HG02970 (cell line): Measurements from ENCODE around the gene ONECUT3.
"Not testable (repeated sequence)": the region's sequence is repeated elsewhere in the genome, so short reads cannot be mapped to it uniquely, and the experiment has no call there.

Experiments used
- ATAC-seq: cut with Tn5 transposase; IDR thresholded peaks from one replicate; pipeline ENCODE4 v1.9.1; 2021; ENCODE audit warnings: mild to moderate bottlenecking, moderate library complexity, moderate number of reproducible peaks; ENCODE audit not compliant: unreplicated experiment, low FRiP score

ONECUT3 gene

DNA sequence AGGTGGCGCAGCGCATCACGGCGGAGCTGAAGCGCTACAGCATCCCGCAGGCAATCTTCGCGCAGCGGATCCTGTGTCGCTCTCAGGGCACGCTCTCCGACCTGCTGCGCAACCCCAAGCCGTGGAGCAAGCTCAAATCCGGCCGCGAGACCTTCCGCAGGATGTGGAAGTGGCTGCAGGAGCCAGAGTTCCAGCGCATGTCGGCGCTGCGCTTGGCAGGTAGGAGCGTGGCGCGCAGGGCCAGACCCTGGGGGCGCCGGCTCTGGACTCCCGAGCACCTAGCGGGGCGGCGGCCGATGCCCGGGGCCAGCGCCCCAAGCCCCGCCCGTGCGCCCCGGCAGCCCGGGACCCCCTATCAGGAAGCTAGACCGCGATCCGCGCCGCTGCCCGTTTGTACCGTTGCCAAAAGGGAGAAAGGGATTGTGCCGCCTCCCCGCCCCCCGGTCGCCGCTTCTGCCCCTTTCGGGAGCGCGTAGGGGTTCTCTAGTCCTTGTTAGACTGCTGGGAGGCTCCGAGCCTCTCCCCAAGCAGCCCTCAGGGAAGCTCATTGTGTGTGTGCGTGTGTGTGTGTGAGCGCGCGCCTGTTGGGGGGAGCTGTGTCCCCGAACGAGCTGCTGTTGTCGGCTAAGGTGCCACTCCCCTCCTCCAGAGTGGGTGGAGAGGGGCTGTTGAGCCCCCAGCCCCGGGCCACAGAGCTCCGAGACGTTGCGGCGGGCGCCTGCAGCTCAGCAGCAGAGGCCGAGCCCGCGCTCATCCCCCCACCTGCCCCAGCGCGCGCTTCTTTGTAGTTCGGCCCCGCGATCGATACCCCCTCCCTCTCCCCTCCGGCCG lies 1.5 kb downstream of the ONECUT3 start:
- ATAC-seq = no peak

DNA sequence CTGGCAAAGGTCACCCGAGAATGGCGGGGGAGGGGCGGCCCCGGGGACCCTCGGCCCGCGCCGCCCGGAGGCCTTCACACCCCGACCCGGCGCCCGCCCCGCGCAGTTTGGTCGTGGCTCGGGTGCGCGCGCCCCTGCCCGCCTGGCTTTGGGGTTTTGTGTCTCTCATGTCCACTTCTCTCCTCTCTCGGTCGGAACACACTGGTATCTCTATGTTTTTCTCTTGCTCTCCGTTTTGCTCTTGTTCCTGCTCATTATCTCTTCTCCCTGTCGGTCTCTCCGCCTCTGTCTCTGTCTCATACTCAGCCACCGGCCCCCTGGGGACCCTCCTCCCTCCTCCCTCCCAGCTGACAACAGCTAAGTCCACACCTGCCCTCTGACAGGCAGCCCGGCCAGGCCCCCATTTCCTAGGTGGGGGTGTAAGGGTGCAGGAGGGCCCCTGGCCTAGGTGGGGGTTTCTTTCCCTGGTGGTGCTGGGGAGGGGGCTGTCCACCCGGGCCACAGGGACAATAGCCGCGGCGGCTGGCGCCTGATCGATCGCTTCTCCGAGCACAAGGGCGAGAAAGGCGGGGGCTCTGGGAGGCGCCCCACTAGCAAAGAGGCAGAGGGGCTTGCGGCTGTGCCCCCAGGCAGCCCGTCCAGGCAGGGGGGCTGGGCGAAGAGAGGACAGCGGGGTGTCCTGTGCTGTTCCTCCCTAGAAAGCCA lies 2.3 kb downstream of the ONECUT3 start:
- no peak for ATAC-seq

DNA sequence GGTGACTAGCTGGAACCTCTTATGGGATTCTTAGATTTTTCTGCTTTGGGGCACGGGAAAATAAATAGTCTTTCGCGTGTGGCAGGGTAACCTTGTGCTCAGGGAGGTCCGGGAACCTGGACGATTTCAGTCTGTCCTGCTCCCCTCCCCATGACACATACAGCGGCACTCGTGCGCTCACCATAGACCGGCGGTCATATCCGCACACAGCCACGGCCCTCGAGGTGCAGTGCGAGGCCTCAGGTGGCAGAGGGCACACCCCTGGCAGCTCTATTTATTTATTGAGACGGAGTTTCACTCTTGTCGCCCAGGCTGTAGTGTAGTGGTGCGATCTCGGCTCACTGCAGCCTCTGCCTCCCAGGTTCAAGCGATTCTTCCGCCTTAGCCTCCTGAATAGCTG lies 3.0 kb downstream of the ONECUT3 start:
- no peak for ATAC-seq

DNA sequence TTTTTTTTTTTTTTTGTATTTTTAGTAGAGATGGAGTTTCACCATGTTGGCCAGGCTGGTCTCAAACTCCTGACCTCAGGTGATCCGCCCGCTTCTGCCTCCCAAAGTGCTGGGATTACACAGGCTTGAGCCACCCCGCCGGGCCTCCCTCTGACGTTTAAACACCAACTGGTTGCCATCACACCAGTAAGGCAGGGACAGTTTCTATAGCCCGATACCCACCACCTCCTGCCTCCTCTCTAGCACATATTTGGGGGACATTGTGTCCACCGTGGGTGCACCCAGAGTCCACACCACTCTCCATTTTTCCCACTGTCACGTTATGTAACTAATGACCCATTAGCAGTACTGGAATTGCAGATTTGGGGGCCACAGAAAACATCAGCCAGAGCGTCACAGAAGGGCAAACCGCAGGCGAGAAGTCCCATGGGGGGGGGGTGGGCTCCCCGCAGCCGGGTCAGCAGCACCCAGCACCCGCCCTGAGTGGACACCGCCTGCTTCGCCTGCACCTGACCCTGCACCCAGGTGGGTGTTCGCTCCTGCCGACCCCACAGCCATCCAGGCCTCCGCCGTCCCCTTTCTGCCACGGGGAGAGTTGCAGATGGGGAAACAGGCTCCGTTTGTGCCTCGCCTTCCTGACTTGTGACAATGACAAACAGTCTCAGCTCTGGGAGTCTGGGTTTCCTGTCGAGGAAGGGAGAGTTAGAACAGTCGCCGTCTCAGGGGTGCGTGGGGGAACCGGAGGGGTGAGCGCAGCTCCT lies 3.6 kb downstream of the ONECUT3 start:
- no peak for ATAC-seq

DNA sequence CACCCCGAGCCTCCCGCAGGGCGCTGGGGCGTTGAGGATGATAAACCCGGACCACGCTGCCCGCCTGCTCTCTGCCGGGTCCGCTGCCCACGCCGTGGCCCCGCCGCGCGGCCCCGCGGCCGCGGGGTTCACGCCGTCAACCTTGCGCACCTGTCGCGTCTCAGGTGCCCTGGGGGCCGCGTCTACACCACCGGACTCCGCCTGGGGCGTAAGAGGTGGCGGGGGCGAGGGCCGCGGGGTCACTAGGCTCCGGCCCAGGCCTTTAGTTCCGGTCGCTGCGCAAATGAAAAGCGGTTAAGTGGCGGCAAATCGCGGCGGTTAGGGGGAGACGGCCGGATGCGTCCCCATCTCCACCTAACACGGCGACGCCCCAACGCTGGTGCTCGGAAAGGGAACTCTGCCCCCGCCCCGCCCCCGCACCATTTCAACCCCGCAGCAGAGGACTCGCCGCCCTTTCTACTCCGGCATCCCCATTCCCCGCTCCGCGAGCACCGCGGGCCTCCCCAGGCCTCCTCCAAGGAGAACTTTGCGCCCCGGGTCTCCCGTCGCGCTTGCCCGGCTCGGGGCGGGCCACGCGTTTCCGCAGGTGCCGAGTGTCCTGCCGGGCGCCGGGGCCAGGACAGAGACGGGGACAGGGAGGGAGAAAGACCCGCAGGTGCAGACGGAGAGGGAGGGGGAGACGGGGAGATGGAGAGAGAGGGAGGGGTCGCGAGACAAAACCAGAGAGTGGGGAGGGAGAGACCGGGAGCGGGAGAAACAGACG lies 4.3 kb downstream of the ONECUT3 start:
- ATAC-seq = no peak

DNA sequence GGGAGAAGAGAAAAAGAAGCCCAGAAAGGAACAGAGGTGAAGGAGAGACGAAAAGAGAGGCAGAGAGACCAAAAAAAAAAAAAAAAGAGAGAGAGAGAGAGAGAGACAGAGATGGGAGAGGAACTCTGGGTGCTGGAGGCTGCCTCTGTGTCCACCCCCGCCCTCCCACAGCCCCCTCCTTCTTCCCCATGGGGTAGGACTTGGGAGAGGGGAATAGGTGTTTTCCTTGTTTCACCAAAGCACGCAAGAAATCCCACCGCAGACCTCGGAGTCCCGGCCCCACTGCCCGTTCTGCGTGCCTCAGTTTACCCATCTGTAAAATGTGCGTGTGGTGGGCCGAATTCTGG lies 4.9 kb downstream of the ONECUT3 start:
- ATAC-seq = no peak

DNA sequence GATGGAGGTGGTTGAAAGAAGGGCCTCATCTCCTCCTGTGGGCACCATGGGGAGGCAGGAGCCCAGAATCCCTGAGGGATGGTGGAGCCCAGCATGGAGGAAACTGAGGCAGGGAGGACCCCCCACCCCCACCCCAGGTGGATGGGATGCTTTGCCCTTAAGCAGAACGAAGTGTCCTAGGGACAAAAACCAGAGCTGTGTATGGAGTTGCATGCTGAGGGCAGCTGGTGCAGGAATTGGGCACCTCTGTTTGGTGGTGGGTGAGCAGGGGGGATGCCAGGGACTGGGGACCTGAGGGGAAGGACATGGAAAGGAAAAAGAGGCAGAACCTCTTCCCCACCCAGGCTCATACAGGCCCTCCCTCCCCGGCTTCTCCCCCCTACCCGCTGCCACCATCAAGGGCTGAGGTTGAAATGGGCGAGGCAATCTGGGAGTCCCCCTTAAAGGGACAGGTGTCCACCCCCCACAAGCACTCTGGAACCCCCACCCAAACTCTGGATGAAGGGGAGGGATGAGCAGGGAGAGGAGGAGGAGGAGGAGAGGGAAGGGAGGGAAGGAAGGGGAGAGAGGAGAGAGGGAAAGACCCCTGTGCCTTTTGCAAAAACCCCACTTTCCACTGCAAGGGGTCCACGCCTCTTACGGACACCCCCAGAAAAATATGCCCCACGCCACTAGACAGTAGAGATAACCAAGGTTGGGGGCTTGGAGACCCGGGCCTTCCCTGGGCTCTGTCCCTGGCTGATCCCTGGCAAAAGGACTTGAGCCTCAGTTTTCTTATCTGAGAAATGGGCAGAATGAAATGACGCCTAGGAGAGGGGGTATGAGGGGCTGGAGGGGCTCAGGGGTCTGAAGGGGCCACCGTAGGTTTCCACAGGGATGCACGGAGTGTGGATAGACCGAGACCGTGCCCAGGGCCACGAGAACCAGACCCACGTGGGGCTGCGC lies 5.9 kb downstream of the ONECUT3 start:
- no peak for ATAC-seq

DNA sequence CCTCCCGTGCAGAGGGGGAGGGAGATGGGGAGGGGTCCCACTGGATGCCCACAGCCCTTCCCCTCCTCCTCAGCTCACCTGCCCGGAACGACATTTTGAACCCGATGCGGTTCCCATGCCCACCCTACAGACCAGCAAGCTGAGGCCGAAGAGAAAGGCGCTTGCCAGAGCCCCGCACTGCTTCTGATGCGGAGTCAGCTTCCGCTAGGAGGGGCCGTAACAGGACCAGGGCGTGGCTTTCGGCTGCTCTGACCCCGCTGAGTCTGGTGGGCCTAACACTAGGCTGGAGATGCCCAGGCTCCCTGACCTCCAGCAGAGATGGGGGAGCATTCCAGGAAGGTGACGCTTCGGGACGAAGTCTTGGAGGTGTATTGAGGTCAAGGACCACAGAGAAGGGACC lies 6.7 kb downstream of the ONECUT3 start:
- ATAC-seq = no peak

DNA sequence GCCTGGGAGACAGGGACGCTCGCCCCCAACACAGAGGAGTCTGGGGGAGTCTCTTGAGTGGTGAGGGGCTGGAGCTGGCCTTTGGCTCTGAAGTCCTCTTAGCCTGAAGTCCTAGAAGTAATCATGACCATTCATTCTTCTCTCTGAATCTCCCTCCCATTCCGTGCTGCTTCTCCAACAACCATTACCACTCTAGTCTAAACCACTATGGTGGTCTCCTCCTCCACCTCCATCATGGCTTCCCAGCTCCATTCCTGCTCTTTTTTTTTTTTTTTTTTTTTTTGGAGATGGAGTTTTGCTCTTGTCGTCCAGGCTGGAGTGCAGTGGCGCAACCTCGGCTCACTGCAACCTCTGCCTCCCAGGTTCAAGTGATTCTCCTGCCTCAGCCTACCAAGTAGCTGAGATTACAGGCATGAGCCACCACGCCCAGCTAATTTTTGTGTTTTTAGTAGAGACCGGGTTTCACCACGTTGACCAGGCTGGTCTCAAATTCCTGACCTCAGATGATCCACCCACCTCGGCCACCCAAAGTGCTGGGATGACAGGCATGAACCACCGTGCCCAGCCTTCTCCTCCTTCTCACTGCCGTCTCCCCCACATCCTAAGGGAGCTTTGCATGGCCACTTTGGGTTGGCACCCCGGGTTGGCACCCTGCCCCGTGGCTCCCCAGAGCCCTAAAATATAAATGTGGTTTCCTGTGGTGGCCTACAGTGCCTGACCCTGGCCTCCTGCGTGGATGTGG lies 7.7 kb downstream of the ONECUT3 start:
- not testable (repeated sequence) for ATAC-seq

DNA sequence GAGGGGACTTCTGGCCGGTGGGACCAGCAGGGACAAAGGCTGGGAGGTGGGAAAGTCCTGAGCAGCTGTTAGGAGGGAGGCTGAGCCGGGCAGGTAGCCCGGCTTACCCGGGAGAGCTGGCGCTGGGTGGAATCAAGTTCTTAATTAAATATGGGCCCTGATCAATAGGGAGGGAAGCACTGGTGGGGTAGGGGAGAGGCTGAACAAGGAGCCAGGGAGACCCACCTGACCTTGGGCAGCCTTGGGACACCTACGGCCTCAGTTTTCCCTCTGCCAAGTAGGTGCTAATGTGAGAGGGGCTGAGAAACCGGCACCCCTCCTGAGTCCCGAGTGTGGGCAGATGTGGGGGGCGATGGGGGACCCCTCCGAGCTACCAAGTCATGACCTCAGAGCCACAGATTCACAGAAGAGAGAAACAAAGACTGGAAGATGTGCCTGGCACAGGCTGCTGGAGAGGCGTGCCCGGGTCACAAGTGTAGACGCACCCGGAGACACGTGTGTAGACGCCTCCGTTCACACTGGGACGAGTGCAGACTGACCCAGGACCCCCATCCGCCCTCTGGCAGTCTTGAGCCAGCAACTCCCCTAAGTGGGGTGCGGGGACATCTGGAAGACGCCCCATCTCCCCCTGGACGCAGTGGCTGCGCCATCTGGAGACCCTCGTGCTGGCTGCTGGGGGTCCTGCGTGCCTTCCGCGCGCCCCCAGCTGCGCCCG lies 8.4 kb downstream of the ONECUT3 start:
- no peak for ATAC-seq

DNA sequence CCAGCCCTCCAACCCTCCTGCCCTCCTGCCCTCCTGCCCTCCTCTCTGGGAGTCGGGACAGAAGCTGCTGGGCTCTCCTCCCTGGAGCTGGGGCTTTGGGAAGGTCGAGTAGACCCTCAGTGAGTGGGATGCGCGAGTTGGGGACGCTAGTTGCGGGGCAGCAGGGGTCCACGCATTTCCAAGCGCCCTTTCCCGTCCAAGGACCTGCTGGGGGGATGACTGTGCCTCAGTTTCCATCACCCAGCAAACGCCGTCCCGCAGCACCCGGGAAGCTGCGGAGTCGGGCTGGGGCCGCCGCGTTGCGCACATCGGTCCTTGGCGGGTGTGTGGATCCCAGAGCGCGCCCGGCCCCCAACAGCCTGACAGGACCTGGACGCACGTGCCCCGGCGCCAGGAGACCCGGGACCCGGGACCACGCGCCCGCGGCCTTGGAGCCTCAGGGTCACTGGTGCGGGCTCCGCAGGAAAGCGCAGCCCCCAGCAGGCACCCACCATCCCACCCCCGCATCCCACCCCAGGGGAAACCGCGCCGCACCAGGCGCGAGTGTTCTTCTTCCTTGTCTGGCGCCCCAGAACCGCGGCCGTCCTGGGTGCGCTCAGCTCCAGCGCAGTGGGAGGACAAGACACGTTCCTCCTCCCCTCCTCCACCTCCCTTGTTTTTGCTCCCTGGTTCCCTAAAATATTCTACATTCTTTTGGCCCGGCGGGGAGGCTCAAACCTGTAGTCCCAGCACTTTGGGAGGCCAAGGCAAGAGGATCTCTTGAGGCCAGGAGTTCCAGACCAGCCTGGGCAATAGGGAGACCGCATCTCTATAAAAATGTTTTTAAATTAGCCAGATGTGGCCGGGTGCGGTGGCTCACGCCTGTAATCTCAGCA lies 9.2 kb downstream of the ONECUT3 start:
- no peak for ATAC-seq

DNA sequence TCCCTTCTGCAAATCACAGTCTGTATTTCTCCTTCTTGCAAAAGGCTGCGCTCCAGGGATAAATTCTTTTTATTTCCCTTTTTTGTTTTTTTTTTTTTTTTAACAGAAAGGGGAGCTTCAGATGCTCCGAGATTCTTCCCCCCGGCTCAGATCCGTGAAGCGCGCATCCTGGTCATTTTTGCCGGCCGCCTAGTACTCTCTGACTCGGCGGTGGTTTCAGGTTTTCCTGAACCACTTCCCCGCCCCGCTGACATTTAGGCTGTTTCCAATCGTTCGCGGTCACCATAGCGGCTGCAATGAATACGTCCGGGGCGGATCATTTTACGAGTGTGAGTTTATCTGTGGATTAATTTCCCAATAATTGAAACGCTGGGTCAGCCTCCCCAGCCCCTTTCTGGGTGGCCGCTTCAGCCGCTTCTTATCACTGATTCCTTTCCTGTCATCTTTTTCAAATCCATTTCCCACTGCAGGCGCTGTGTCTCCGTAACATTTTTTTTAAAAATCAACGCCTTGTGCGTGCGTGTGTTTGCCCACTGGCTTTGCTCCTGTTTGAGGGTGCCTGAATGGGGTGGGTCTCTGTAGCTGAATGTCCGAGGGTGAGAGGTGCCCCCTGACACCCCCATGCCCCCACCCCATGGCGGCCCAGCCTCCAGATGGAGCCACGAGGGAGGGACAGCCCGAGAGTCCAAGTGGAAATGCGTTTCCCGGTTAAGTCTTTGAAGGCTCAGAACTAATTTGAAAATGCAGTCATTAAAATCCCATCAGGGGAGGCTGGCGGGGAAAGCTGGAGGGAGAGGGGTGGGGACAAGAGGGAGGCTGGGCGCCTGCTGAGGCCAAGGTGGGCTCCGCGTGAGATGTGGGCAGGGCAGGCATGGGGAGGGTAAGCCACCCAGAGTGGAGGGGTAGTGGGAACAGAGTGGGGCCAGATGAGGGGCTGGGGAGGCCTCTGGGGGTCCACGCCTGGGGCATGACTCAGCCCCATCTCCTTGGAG lies 10.6 kb downstream of the ONECUT3 start:
- no peak for ATAC-seq

DNA sequence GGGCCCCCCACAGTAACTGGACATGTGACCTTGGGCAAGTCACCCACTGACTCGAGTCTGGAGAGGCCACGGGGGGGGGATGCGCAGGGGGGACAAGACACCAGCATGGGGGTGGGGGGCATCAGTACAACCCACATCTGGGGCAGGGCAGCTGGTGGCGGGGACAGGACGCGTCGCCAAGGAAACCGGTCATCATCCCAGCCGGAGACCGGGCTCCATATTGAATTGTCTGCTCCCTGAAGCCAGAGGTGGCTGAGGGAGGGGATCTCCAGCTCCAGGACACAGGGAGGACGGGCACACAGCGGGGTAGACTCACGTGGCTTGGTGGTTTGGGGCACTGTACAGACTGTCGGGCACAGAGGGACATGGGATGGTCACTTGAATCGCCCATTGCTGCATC lies 11.4 kb downstream of the ONECUT3 start:
- ATAC-seq = no peak

DNA sequence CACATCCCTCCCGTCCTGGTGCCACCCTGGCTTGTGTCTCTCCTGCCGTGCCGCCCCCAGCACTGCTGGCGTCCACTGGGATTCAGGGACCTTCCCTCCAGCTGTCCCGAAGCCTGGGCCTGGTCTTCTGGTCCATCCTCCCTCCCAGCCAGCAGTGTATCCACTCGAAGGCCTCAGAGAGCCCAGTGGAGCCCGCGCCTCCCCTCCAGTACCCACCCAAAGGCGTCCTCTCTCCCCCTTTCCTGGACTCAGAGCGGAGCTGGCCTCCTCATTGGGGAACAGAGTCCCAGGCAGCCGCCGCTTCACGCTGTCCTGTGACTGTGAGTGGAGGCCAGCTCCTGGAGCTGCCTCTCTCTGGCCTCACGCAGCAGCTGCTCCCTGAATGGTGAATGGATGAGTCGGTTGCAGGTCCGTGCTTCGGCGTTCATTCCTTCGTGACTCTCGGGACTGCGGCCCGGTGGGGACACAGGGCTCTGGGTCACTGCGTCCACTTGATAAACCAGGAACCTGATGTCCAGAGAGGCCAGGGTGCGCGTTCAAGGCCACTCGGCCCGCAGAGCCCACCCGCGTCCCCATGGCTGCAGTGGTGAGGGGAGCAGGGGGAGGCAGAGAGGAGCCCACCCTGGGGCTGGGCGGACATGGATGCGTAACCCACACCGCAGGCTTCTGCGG lies 12.1 kb downstream of the ONECUT3 start:
- ATAC-seq = no peak

DNA sequence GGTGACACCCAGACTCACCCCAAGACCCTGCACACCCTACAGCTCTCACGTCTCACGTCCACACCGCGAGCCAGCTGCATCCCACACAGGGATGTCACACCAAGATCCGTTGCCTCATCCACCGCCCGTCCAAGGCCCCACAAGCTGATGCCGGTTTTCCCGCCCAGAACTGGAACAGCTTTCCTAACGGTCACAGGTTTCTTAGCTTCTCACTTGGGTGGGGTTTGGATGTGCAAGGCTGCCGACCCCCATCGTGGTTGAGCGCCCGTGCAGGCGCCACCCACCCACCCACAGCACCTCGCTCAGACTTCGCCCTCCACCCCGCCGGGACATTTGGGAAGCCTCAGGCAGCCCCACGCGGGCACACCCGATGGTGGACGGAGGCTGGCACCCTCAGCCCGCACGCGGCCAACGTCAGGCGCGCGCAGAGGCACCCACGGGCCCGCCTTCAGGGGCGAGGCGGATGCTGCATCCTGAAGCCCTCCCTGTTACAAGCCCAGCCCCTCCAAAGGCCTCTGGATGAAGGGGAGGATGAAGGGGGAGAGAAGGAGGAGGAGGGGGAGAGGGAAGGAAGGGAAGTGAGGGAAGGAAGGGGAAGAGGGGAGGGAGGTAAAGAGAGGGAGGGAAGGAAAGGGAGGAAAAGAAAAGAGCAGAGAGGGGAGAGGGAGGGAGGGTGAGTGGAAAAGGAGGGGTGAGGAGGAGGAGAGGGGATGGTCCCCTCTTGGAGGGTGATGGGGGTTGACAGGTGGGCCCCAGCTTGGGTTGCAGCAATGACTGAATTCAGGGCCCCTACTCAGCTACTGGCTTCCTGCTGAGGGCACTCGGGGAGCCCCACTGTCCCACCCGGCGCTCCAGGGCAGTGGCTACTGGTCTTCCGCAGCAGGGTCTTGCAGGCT lies 12.8 kb downstream of the ONECUT3 start:
- ATAC-seq = no peak
